SK-N-SH treated with all-trans-retinoic acid at 6 μM for 48 hours (cell line): ENCODE results near the gene ST3GAL4.

Experiments used
- ARNTL ChIP-seq: fragments of 450-650 bp; formaldehyde crosslinking; IDR thresholded peaks from 2 replicates; pipeline ENCODE4 v1.5.0; 2020; ENCODE audit warnings: low read depth, mild to moderate bottlenecking, moderate library complexity, borderline replicate concordance
- BACH2 ChIP-seq: fragments of 250-450 bp; sonication (Bioruptor Pico); IDR thresholded peaks from 2 replicates; pipeline ENCODE4 v1.9.0; 2021; ENCODE audit warnings: mild to moderate bottlenecking, borderline replicate concordance
- CSDC2 ChIP-seq: fragments of 250-450 bp; sonication (Bioruptor Pico); IDR thresholded peaks from 2 replicates; pipeline ENCODE4 v1.5.0; 2020; ENCODE audit warnings: mild to moderate bottlenecking, moderate library complexity
- ESRRG ChIP-seq: fragments of 250-450 bp; sonication (Bioruptor Pico); IDR thresholded peaks from 2 replicates; pipeline ENCODE4 v1.6.1; 2021; ENCODE audit warnings: mild to moderate bottlenecking
- GLIS3 ChIP-seq: fragments of 250-450 bp; sonication (Bioruptor Pico); IDR thresholded peaks from 2 replicates; pipeline ENCODE4 v1.5.0; 2020; ENCODE audit warnings: mild to moderate bottlenecking, moderate library complexity
- PATZ1 ChIP-seq: fragments of 250-450 bp; sonication (Bioruptor Pico); IDR thresholded peaks from 2 replicates; pipeline ENCODE4 v1.8.0; 2020; ENCODE audit warnings: mild to moderate bottlenecking, moderate library complexity, borderline replicate concordance
- POU6F1 ChIP-seq: fragments of 250-450 bp; sonication (Bioruptor Pico); IDR thresholded peaks from 2 replicates; pipeline ENCODE4 v1.8.0; 2021; ENCODE audit warnings: low read depth, mild to moderate bottlenecking, moderate library complexity, borderline replicate concordance
- RARB ChIP-seq: fragments of 250-450 bp; sonication (Bioruptor Pico); IDR thresholded peaks from 2 replicates; pipeline ENCODE4 v1.8.0; 2021; ENCODE audit warnings: mild to moderate bottlenecking, moderate library complexity
- TCF4 ChIP-seq: fragments of 250-450 bp; sonication (Bioruptor Pico); IDR thresholded peaks from 2 replicates; pipeline ENCODE4 v1.8.0; 2021; ENCODE audit warnings: mild to moderate bottlenecking, moderate library complexity, borderline replicate concordance
- ZC3H10 ChIP-seq: fragments of 250-450 bp; sonication (Bioruptor Pico); IDR thresholded peaks from 2 replicates; pipeline ENCODE4 v1.5.1; 2021; ENCODE audit warnings: mild to moderate bottlenecking, moderate library complexity
- ZFP30 ChIP-seq: fragments of 450-650 bp; formaldehyde crosslinking; IDR thresholded peaks from 2 replicates; pipeline ENCODE4 v1.5.0; 2022; ENCODE audit warnings: mild to moderate bottlenecking, moderate library complexity
- ZNF70 ChIP-seq: fragments of 450-650 bp; formaldehyde crosslinking; IDR thresholded peaks from 2 replicates; pipeline ENCODE4 v1.5.0; 2020; ENCODE audit warnings: mild to moderate bottlenecking, moderate library complexity
- ZNF8 ChIP-seq: fragments of 450-650 bp; formaldehyde crosslinking; IDR thresholded peaks from 2 replicates; pipeline ENCODE4 v1.5.0; 2020; ENCODE audit warnings: mild to moderate bottlenecking, moderate library complexity

- TF ChIP-seq TCF4 (CRISPR knock-in tag) (no peak), ZFP30 (no peak), PATZ1 (CRISPR knock-in tag) (no peak), ZC3H10 (CRISPR knock-in tag) (no peak), ZNF8 (CRISPR knock-in tag) (no peak), ESRRG (CRISPR knock-in tag) (no peak), GLIS3 (no peak), ZNF70 (no peak), POU6F1 (CRISPR knock-in tag) (no peak), RARB (CRISPR knock-in tag) (no peak), BACH2 (CRISPR knock-in tag) (no peak), ARNTL (CRISPR knock-in tag) (no peak), CSDC2 (CRISPR knock-in tag) (no peak)
These were observed 16.1 kb downstream of the ST3GAL4 start for GRCh38 chr11:126371595-126371994.
